DOHH2 (cell line): Measurements from ENCODE around the gene UNC5B.

Source experiments
- H3F3A ChIP-seq: fragments of 200-600 bp; sonication (generic), shearing (Covaris generic); 2 replicates; pipeline ENCODE4 v1.6.0; 2016; ENCODE audit warnings: antibody characterized with exemption, mild to moderate bottlenecking; ENCODE audit not compliant: control insufficient read depth, insufficient read depth
- H3K27ac ChIP-seq: fragments of 200-600 bp; sonication (generic); 2 replicates; pipeline ENCODE4 v1.5.1; 2014; ENCODE audit warnings: low read depth, mild to moderate bottlenecking, low read length, moderate library complexity
- H3K27me3 ChIP-seq: fragments of 200-600 bp; sonication (generic); 2 replicates; pipeline ENCODE4 v1.6.1; 2014; ENCODE audit warnings: mild to moderate bottlenecking, low read length, mixed read lengths; ENCODE audit not compliant: control insufficient read depth
- H3K36me3 ChIP-seq: fragments of 200-600 bp; sonication (generic); 2 replicates; pipeline ENCODE4 v1.6.1; 2014; ENCODE audit warnings: mild to moderate bottlenecking, low read length, moderate library complexity, mixed read lengths; ENCODE audit not compliant: control insufficient read depth
- H3K4me1 ChIP-seq: fragments of 200-600 bp; sonication (generic); 2 replicates; pipeline ENCODE4 v1.6.1; 2014; ENCODE audit warnings: mild to moderate bottlenecking, low read length, mixed read lengths; ENCODE audit not compliant: control insufficient read depth
- H3K4me2 ChIP-seq: fragments of 200-600 bp; sonication (generic); 2 replicates; pipeline ENCODE4 v1.6.0; 2014; ENCODE audit warnings: mild to moderate bottlenecking, low read length, moderate library complexity
- H3K4me3 ChIP-seq: fragments of 200-600 bp; sonication (generic); 2 replicates; pipeline ENCODE4 v1.5.1; 2014; ENCODE audit warnings: mild to moderate bottlenecking, low read length, mixed read lengths
- H3K79me2 ChIP-seq: fragments of 200-600 bp; sonication (generic); 2 replicates; pipeline ENCODE4 v1.6.1; 2014; ENCODE audit warnings: mild to moderate bottlenecking, low read length, mixed read lengths; ENCODE audit not compliant: control insufficient read depth
- H3K9me2 ChIP-seq: fragments of 200-600 bp; sonication (generic); replicated peaks from 2 replicates; pipeline ENCODE4 v1.6.1; 2014; ENCODE audit warnings: mild to moderate bottlenecking, low read length, mixed read lengths; ENCODE audit not compliant: control insufficient read depth
- H3K9me3 ChIP-seq: fragments of 200-600 bp; sonication (generic); 2 replicates; pipeline ENCODE4 v1.6.1; 2014; ENCODE audit warnings: antibody characterized with exemption, low read length, mixed read lengths; ENCODE audit not compliant: control insufficient read depth, insufficient read depth
- H4K20me1 ChIP-seq: fragments of 200-600 bp; sonication (generic); 2 replicates; pipeline ENCODE4 v1.6.0; 2014; ENCODE audit warnings: low read depth, mild to moderate bottlenecking, antibody characterized with exemption, low read length, moderate library complexity; ENCODE audit not compliant: control insufficient read depth, insufficient read depth
- CTCF ChIP-seq: fragments of 200-600 bp; sonication (generic); IDR thresholded peaks from one replicate; pipeline ENCODE4 v1.5.1; 2014; ENCODE audit warnings: antibody characterized with exemption, mild to moderate bottlenecking, low read depth, low read length; ENCODE audit not compliant: poor library complexity, severe bottlenecking
- EZH2phosphoT487 ChIP-seq: fragments of 200-600 bp; sonication (generic); IDR thresholded peaks from 2 replicates; pipeline ENCODE4 v1.6.1; 2017; ENCODE audit warnings: borderline replicate concordance, mild to moderate bottlenecking, antibody characterized with exemption, low read length, moderate library complexity, mixed read lengths

UNC5B gene

GRCh38 chr10:71280825-71281224, 68.5 kb downstream of the UNC5B start:
- Histone ChIP-seq H3K9me3 (no peaks in the 10 kb centered on the region), H3K4me3 (no peak overlapping the region), H3K4me1 (no peaks in the 10 kb centered on the region), H3F3A (no peaks in the 10 kb centered on the region), H3K27ac (no peak overlapping the region), H3K9me2 (no peaks in the 10 kb centered on the region), H3K79me2 (no peaks in the 10 kb centered on the region), H3K27me3 (no peaks in the 10 kb centered on the region), H3K36me3 (no peaks in the 10 kb centered on the region), H4K20me1 (no peaks in the 10 kb centered on the region), H3K4me2 (no peak overlapping the region)
- TF ChIP-seq CTCF (no peak), EZH2phosphoT487 (no peak)

GRCh38 chr10:71281646-71282322, 69.4 kb downstream of the UNC5B start:
- Histone ChIP-seq H3K9me3 (no peaks in the 10 kb centered on the region), H3K4me1 (no peaks in the 10 kb centered on the region), H3K36me3 (no peaks in the 10 kb centered on the region), H3K4me3 (no peak overlapping the region), H4K20me1 (no peaks in the 10 kb centered on the region), H3K79me2 (no peaks in the 10 kb centered on the region), H3K9me2 (no peaks in the 10 kb centered on the region), H3K27me3 (no peaks in the 10 kb centered on the region), H3K4me2 (no peak overlapping the region), H3F3A (no peaks in the 10 kb centered on the region), H3K27ac (no peak overlapping the region)
- no peak for TF ChIP-seq CTCF
- no peak for TF ChIP-seq EZH2phosphoT487

- H3K4me1 ChIP-seq = no peaks in the 10 kb centered on the region
- no peaks in the 10 kb centered on the region for H3K9me2 ChIP-seq
- no peaks in the 10 kb centered on the region for H3K9me3 ChIP-seq
- no peak overlapping the region for H3K4me3 ChIP-seq
- TF ChIP-seq EZH2phosphoT487 (no peak), CTCF (no peak)
- no peak overlapping the region for H3K4me2 ChIP-seq
- no peaks in the 10 kb centered on the region for H3K27me3 ChIP-seq
- no peak overlapping the region for H3K27ac ChIP-seq
- no peaks in the 10 kb centered on the region for H3K79me2 ChIP-seq
- no peaks in the 10 kb centered on the region for H4K20me1 ChIP-seq
- H3K36me3 ChIP-seq = no peaks in the 10 kb centered on the region
- H3F3A ChIP-seq = no peaks in the 10 kb centered on the region
Measured at GRCh38 chr10:71282323-71282680, 69.9 kb downstream of the UNC5B start.
